Kidney glomerular epithelial cell (primary cell): ENCODE data around the gene CMKLR1.

Experiments
- DNase-seq: peaks from one replicate; lab custom pipeline; 2025; lab: John Stamatoyannopoulos, UW

CMKLR1 gene

DNA sequence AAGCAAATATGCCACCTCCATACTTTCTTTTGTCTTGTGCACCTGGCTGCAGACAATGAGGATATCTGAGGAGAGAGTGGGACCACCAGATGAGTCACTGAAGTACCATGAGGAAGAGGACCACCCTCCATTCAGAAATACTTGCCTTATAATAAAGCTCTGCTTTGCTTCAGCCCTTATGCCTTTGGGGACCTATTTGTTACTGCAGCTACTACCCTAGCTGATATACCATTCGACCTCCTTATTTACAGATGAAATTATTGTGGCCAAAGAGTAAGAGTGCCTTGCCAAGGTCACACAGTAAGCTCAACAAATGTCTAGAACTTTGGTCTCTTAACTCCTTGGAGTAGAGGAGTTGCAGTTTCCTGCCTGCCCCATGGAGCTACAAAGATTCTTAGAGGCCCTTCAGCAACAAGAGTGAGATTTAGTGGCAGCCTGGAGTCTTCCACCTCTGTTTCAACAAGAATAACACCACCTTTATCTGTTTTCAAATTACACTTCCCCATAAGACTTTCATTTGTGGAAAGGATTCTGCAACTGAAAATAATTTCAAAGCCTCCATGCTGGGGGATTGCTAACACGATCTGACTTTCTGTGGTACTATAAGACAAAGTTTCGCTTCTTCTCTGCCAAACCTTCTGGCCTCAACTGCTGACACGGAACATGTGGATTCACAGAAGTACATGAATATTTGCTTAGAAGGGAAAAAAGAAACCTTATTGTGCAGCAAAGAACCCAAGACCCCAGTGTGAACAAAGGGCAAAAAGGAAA, 3.6 kb downstream of the CMKLR1 start:
- no peak for DNase-seq

DNA sequence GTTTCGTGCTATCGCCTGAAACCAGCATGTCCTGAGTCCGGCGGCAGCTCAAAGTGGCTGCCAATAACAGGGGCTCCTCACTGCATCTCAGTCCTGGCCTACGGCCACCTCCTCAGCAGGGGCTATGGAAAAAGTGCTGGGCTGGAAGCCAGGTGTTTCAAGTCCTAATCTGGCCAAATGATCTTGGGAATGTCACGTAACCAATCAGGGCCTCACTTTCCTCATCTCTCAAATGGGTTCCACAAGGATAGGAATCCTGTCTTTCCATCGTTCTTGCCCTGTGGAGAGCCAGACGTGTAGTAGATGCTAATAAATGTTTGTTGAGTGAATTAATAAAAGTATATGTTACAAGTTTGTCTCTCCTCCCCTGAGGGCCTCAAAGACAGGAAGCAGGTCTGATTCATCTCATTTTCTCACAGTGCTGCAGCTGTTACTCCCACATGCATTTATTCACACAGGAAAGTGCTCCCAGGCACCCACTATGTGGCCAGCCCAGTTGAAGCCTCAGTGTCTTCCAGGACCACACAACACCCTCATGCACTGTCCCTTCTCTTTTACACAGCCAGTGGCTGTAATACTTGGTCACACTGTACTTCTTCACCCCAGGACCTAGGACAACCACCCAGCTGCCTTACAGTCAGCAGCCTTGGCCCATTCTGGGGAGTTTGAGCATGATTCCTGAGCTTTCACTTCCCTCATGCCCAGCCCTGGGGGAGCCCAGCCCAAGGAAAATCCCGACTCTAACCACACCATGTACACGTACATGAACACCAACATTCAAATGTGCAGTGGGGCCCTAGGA, 5.0 kb downstream of the CMKLR1 start:
- DNase-seq = no peak

DNA sequence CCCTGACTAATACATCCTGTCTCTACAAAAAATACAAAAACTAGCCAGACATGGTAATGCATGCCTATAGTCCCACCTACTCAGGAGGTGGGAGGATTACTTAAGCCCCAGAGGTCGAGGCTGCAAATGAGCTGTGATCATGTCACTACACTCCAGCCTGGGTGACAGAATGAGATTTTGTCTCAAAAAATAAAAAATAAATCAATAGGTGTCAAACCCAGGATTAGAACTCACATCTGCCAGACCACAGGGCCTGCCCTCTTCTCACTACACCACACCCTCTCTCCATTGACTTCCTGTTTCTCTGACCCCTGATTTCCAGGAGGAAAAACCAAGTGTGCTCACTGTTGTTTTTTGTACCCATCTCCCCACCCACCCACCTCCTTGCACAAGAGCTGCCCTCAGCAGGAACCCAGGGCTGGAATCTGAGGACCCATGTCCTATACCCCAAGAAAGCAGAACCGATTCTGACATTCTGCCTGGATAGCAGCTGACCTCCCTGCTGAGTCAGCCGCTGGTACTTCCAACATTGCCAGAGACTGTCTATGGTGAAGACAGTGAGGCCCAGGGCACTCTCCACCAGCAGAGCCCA, 6.2 kb downstream of the CMKLR1 start:
- DNase-seq = no peak

DNA sequence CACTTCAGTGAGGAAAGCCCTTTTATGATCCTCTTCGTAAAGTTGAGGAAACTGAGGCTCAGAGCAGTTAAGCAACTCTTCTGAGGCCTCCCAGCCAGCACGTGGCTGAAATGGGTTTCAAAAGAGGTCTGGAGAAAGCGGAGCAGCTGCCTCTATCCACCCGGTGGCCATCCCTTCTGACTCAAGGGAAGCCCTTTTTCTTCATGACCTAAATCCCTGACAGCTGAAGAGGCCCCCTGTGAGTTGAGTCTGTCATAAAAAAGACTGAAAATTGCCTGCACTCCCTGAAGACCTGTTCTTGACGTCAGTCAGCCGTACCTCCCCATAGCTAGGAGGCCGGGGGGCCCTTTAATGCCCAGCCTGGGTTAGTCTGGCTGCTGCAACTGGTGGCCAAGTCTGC, 10.7 kb downstream of the CMKLR1 start:
- DNase-seq = no peak

DNA sequence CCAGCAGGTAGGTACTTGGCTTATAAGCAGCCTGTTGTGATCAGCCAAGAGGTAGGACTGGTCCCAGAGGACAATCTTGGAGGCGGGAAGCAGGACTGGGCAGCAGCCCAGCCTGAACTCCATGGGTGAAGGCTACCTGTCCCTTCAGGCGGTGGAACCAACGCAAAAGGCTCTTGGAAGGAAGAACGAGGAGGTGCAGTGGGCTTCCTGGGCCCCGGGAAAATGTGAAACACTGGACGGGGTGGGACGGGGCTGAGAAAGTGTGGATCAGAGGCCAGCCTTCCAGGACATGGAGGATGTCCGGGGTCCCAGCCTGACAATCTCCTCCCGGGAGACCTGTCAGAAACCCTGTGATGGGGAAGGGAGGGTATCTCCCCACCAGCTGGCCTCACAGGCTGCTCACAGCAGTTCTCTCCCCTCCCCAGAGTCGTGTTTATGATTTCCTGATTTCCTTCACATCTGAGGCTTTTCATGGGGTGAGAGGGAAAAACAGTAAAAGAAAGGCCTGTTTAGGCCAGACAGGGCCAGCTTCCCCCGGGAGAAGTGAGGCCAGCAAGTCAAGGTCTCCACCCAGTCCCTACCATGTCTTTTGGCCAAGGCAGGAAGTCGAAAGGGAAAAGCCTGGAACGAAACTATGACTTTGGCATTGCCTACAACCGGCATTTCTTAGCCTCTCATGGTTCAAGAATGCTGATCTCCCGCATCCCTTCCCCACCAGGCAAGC, 11.3 kb downstream of the CMKLR1 start:
- no peak for DNase-seq

DNA sequence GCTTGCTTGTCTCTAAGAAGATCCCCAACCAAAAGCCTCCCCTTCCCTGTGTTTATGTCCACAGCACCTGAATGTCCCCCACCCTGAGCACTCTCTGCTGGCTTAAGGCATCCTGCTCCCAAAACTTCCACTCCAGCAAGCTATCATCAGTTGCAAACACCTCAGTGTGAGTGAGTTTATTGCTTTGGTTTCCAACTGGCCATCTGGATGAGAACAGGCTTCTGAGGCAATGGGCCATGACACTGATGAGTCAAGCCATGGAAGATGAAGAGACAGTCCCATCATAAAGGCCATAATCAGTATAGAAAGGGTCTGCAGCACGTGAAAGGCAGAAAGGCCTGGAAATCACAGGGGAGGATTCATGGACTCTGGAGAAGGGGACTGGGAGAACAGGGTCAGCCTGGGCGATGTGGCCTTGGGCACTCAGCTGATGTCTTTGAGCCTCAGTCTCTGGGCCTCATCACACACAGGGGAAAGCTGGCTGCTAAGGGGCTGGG, 12.8 kb downstream of the CMKLR1 start:
- DNase-seq = no peak

DNA sequence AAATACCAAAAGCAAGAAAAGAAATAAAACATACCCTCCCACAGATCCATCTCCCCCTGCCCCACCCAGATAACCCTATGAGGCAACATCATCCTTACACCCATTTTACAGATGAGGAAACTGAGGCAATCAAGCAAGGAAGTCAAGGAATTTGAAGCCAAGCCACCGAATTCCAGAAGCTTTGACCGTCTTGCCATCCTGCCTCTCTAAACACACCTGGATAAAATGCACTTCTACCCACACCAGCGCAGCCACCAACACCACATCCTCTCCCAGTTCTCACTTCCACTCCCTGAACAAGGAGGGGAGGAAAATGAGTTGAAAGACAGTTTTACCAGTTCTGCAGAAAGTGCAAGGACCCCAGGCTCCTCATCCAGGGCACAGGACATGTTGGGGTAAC, 13.6 kb downstream of the CMKLR1 start:
- no peak for DNase-seq

DNA sequence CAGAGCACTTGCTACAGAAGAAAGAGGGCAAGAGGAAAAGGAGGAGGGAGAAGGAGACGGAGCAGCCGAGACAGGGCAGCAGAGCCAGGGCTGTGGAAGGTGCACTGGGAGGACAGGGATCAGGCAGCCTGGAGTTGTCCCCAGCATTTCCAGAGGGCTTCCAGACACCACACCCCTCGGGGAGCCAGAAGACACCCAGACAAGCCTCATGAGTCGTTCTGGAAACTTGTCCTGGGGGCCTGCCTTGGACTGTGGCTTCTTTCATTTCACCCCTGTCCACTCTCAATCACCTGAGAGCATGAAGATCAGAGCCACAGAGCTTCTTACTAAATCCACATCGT, 14.1 kb downstream of the CMKLR1 start:
- DNase-seq = no peak

DNA sequence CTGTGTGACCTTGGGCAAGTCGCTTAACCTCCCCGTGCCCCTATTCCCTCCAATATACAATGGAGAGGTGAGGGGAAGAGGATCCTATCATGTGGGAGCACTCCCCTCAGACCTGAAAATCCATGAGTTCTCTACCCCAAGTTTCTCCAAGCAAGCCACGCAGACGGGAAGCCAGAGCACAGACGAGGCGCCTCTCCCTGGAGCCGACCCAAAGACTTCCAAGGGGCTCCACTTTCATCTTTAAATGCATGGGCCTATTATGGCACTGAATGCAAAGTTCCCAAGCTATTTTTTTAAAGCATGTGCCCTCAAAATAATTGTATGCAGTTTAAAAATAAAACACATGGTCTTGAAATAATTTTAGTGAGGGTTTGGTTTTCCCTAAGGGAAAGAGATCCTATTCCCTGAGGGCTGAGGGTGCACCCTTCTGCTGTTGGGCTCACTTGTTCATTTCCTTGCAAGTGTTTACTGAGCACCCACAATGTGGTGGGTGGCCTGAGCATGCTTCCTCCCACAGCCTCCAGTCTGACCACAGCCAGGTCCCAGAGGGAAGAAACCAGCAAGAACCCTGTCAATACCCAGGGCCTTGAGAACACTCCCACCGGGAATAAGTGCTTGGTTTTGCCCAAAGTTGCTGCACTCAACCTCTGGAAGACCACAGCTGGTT, 14.6 kb downstream of the CMKLR1 start:
- DNase-seq = no peak

DNA sequence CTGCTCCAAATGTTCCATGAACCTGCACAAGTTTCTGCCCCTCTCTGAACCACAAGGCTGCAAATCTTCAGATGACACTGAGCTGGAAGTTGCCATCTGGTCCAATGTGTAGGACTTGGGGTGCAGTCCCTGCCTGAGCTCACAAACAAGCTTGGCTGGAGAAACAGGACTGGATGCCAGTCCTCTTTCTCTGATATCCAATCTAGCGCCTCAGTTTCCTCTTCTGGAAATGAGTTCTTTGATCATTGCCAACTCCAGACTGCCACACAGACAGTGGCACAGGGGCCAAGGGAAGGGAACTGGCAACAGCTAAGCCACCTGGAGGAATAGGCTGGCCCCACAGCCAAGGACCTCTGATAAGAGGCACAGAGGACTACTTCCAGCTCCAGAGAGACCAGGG, 15.5 kb downstream of the CMKLR1 start:
- no peak for DNase-seq

DNA sequence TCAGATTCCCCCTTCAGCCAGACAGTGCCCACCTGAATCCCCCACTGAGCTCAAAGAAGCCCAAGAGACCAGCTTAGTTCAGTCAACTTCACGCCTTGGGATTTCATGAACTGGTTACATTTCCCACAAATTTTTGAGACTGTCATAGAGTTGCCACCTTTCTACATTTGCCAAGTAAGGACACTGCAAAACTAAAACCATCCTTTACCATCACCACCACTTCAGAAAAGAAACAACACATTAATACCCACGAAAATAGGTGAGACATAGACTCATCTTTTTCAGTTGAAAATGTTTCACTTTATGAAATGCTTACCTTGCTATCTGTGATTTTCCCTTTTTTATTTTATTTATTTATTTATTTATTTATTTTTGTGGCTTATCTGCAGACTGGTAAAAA, 16.1 kb downstream of the CMKLR1 start:
- DNase-seq = no peak

DNA sequence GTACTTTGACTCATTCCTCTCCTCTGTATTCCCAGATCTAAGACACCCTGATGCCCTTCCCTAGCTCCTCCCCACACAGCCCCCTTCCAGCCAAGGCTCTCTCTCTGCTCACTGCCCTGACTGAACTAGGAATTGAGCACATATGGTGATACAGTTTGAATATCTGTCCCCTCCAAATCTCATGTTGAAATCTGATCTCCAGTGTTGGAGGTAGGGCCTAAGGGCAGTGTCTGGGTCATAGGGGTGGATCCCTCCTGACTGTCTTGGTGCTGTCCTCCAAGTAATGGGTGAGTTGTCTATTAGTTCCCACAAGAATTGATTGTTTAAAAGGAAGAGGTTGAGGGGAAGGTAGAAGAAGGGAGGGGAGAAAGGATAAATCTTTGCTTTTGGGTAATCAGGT, 17.4 kb downstream of the CMKLR1 start:
- no peak for DNase-seq

DNA sequence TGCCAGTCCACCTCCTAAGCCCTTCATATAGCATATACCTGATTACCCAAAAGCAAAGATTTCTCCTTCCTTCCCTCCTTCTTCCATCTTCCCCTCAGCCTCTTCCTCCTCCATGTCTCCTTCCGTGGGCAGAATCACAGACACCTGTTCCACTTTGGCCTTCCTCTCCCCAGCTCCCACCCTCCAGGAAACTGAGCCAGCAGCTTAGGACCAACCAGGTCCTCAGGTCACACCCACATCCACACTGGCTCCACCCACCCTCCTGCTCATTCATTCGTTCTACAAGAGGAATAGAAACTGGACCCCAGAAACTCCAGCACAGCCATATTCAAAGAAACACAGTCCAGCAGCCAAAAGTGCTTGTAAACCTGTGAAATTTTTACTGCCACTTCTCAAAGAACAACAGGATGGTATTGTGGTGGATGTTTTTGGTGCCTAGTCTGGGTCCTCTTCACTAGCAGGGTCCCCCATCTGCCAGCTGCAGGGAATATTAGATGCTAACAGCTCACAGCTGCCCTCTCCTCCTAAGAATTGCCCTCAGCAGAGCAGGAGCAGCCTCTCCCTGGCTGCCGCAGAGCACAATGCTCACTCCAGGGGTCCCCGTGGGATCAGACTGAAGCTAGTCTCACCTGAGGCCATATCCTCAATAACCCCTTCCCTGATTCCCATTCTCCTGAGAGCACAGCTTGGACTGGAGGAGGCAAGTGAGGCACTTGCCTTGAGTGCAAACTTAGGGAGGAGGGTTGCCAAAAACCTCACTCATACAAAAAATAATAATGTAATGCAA, 18.4 kb downstream of the CMKLR1 start:
- no peak for DNase-seq

DNA sequence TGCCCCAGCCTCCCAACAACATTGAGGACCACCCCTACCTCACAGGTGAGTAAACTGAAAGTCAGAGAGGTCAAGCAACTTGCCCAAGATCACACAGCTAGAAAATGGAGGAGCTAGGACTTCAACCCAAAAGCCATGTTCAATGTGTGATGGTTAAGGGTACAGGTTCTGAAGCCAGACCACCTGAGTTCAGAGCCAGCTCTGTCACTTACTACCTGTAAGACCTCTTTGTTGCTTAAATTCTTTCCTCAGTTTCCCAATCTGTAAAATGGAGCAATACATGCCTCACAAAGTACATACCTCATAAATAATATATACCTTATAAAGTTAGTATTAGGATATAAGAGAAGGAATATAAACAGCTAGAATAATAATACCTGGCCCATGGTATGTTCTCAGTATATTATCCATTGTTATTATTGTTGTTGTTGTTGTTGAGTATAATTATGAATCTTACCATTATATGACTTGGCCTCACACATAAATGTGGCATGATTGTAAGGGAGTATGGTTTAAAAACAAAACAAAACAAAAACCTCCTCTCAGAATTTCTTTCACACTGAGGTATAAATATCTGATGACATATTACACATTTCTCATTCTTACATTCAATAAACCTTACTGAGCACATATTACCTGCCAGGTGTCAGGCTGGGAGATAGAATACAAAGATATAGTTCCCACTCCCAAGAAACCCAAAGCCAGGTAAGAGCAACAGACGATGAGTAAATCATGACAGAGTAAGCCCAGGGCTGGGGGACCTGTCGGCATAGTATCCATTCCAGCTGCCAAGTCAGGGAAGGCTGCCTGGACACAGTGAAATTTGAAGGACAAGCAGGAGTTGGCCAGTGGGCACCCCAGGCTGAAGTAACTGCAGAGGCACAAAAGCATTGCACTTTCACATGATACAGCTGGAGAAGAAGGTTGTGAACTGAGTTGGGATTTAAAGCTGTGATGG, 19.6 kb downstream of the CMKLR1 start:
- no peak for DNase-seq

DNA sequence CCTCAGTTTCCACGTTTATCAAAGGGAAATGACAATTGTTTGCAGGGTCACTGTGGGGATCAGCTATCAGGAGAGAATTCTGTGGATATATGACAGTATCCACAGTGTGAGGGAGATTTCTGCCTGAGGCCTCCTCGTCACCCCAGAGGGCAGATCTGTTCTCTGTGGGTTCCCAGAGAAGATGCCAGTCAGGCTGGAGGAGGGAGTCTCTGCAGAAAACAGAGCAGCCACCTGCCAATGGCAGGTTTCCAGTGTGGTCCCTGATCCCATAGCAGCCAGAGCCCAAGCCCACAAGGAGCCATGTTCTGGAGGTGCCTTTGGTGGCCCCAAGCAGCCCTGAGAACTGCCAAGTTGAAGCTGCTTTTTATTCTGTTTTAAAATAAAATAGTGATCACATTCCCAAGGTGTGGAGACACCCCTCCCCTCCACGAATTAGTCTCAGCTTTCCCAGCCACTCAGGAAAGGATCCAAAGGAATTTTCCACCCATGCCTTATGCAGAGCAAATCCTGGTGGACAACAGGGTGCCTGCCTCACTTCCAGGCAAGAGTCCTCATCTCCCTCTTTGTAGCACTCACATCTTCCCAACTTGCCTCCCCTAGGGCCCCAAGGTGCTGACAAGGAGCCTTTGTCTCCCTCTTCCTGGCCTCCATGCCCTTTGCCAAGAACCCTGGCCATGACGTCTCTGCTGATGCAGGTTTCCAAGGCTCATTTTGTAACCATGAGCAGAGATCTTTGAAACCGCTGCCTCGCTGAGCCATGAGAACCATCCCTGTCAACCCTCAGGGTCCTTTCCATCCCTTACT, 20.4 kb downstream of the CMKLR1 start:
- no peak for DNase-seq

DNA sequence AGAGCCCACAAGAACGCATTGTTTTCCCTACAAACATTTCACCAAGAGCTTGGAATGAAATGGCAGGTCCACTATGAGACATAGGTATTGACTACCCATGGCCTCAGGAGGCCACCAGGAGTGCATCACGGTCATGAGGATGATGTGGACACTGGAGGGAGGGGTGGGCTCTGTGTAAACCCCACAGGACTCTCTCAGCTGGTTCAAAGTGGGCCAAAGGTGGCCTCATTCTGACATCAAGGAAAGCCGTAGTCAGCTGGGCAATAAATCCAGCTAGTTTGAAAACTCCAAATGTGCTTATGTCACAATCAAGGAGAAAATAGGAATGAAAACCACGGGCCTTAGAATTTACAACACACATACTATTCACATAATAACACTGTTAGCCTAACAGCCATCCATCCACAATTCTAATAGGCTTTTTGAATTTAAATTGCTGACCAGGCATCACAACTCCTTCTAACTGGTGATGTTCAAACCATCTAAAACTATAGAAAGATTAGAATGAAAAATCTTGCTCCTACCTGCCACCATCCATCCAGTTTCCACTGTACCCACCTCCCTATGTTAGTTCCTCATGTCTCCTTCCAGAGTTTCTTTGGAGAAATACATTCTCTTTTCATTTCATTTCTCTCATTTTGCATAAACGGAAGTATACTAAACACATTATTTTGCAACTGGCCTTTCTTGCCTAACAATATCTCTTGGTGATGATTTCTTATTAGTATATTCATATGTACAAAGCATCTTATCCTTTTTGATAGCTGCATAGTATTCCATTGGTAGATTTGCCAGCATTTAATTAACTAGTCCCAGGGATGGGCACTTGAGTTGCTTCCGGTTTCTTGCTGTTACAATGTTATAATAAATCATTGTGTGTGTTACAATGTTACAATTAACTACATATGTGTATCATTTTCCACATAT, 21.5 kb downstream of the CMKLR1 start:
- DNase-seq = no peak

DNA sequence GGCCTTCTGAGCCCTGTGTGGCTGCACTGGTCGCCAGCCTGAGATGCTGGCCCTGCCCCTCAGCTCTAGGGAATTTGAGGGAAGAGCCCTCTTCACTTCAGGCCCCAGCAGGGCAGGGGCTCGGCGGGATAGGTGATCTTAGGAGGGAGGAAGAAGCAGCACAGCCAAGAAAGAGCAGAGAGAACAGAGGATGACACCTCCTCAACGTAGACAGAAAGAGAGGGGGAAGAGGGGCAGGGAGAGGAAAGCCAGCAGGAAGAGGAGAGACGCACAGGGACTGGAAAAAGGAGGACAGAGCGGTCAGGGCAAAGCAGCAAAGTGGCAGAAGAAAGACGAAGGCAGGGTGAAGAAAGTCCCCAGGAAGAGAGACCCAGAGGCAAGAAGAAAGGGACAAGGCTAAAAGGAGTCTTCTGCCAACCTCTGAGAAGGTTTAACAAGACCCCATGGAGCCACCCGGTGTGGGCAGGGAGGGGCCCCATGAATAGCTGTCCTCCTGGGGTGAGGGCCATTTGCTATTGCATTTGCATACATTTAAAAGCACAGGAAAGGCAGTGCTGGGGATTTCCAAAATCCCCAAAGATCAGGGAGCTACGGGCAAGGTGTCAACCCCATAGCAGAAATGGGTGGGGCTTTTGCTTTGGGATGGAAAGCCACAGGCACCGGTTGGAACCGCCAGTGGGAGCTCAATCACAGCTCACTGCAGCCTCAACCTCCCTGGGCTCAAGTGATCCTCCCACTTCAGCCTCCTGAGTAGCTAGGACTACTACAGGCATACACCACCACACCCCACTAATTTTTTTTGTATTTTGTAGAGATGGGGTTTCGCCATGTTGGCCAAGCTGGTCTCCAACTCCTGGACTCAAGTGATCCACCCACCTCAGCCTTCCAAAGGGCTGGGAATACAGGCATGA, 22.7 kb downstream of the CMKLR1 start:
- DNase-seq = no peak
